Measurements from ENCODE around the gene MCC.

GRCh38 chr5:113271015-113271414 lies 217.2 kb downstream of the MCC start:
- TF ChIP-seq CTCF (IDR thresholded peaks at IDR 0.05; ENCODE audit: insufficient read depth, low read length) (no peak), POLR2AphosphoS5 (IDR thresholded peaks at IDR 0.05; ENCODE audit: low read depth) (no peak), GABPA (IDR thresholded peaks at IDR 0.05; ENCODE audit: low read depth) (no peak), SPI1 (IDR thresholded peaks at IDR 0.05; ENCODE audit: borderline replicate concordance, low read depth) (no peak)
- TF ChIP-seq, protein P1, sequence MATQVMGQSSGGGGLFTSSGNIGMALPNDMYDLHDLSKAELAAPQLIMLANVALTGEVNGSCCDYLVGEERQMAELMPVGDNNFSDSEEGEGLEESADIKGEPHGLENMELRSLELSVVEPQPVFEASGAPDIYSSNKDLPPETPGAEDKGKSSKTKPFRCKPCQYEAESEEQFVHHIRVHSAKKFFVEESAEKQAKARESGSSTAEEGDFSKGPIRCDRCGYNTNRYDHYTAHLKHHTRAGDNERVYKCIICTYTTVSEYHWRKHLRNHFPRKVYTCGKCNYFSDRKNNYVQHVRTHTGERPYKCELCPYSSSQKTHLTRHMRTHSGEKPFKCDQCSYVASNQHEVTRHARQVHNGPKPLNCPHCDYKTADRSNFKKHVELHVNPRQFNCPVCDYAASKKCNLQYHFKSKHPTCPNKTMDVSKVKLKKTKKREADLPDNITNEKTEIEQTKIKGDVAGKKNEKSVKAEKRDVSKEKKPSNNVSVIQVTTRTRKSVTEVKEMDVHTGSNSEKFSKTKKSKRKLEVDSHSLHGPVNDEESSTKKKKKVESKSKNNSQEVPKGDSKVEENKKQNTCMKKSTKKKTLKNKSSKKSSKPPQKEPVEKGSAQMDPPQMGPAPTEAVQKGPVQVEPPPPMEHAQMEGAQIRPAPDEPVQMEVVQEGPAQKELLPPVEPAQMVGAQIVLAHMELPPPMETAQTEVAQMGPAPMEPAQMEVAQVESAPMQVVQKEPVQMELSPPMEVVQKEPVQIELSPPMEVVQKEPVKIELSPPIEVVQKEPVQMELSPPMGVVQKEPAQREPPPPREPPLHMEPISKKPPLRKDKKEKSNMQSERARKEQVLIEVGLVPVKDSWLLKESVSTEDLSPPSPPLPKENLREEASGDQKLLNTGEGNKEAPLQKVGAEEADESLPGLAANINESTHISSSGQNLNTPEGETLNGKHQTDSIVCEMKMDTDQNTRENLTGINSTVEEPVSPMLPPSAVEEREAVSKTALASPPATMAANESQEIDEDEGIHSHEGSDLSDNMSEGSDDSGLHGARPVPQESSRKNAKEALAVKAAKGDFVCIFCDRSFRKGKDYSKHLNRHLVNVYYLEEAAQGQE (IDR thresholded peaks at IDR 0.05; ENCODE audit: insufficient replicate concordance, low read depth) = no peak
